HepG2 (cell line): Measurements from ENCODE around the gene FKBP5. TPM values are rescaled to one million over a fixed set of nuclear protein-coding genes. Genes with fewer than 3 reads are reported as not detected.

Experiments
- ATAC-seq: fragments of 200-7000 bp; cut with Tn5 transposase; 3 replicates; pipeline ENCODE4 v1.9.1; 2020; ENCODE audit warnings: mild to moderate bottlenecking, moderate library complexity
- BruUV-seq: library from RNA; stranded (reverse); fragments of 400-500 nt; replicated peaks from 2 replicates; lab custom pipeline; 2021; lab: Mats Ljungman, UMichigan
- CTCF ChIA-PET: fragments of 300-600 bp; formaldehyde crosslinking; extraction: SDS; loops from one replicate; lab custom pipeline; 2021; ENCODE audit warnings: low total read pairs, inconsistent platforms, low intra/inter-chr PET ratio; lab: Yijun Ruan, JAX
- POLR2A ChIA-PET: fragments of 350-600 bp; sonication (Branson Sonifier 250); formaldehyde crosslinking; loops from one replicate; lab custom pipeline; 2020; ENCODE audit warnings: antibody characterized with exemption, inconsistent platforms; lab: Yijun Ruan, JAX
- DNase-seq: peaks from one replicate; pipeline ENCODE4 v3.0.0-alpha.2; 2015; ENCODE audit warnings: low spot score
- FAIRE-seq: peaks from 3 replicates; lab custom pipeline; 2011; peaks lifted over from hg19 to GRCh38; lab: Jason Lieb, UNC
- H2AFZ ChIP-seq: one replicate; pipeline ENCODE4 v1.6.1; 2011; ENCODE audit warnings: low read length, inconsistent platforms
- H3K27ac ChIP-seq: fragments of 300-600 bp; 3 replicates; pipeline ENCODE4 v1.8.0; 2011; ENCODE audit warnings: mixed run types, mild to moderate bottlenecking, mixed read lengths, low read length, inconsistent platforms; ENCODE audit not compliant: insufficient read depth; ENCODE audit errors: extremely low read length
- H3K27me3 ChIP-seq, 2 experiments: fragments of 200-600 bp in 1 of 2; 2 replicates in 1 of 2; 3 replicates in 1 of 2; pipeline versions ENCODE4 v1.6.0 to v1.8.0; 2011; ENCODE audit warnings: low read length in 2 of 2, mild to moderate bottlenecking in 2 of 2, moderate library complexity in 2 of 2, inconsistent platforms in 1 of 2; ENCODE audit not compliant: insufficient read depth in 2 of 2, control insufficient read depth in 1 of 2
- H3K36me3 ChIP-seq, 2 experiments: fragments of 200-600 bp in 1 of 2; replicated peaks in 1 of 2; 2 replicates in 1 of 2; 3 replicates in 1 of 2; pipeline versions ENCODE4 v1.5.1 to v1.8.0; 2011; ENCODE audit warnings: low read length in 2 of 2, inconsistent platforms in 1 of 2; ENCODE audit not compliant: insufficient read depth in 2 of 2, control insufficient read depth in 1 of 2
- H3K4me1 ChIP-seq: 2 replicates; pipeline ENCODE4 v1.5.1; 2012; ENCODE audit warnings: low read length, inconsistent platforms; ENCODE audit not compliant: insufficient read depth
- H3K4me2 ChIP-seq: 2 replicates; pipeline ENCODE4 v1.6.0; 2011; ENCODE audit warnings: low read depth, low read length, inconsistent platforms
- H3K4me3 ChIP-seq, 3 experiments: fragments of 200-600 bp in 1 of 3; sonication (generic), shearing (Covaris generic) in 1 of 3; replicated peaks in 1 of 3; 2 replicates each; pipeline ENCODE4 v1.5.1; 2011 to 2016; ENCODE audit warnings: low read length in 3 of 3, inconsistent platforms in 2 of 3, low read depth in 2 of 3, mild to moderate bottlenecking in 2 of 3, control low read depth in 1 of 3, mixed read lengths in 1 of 3; ENCODE audit not compliant: insufficient read depth in 1 of 3
- H3K79me2 ChIP-seq: one replicate; pipeline ENCODE4 v1.6.1; 2011; ENCODE audit warnings: low read length, inconsistent platforms; ENCODE audit not compliant: insufficient read depth
- H3K9ac ChIP-seq: 2 replicates; pipeline ENCODE4 v1.6.0; 2011; ENCODE audit warnings: mild to moderate bottlenecking, low read depth, low read length, inconsistent platforms; ENCODE audit not compliant: insufficient read depth
- H3K9me3 ChIP-seq: 2 replicates; pipeline ENCODE4 v1.5.1; 2012; ENCODE audit warnings: mild to moderate bottlenecking, low read length
- H4K20me1 ChIP-seq: 2 replicates; pipeline ENCODE4 v1.6.0; 2011; ENCODE audit warnings: inconsistent platforms, mild to moderate bottlenecking, low read length, moderate library complexity; ENCODE audit not compliant: insufficient read depth
- SNAPC4 ChIP-seq: sonication (generic); formaldehyde crosslinking; IDR thresholded peaks from 2 replicates; pipeline ENCODE4 v1.4.0; 2020; ENCODE audit warnings: mild to moderate bottlenecking, missing genetic modification reagents
- ZNF530 ChIP-seq: sonication (generic); formaldehyde crosslinking; IDR thresholded peaks from 2 replicates; pipeline ENCODE4 v1.5.0; 2020; ENCODE audit warnings: low read depth, mild to moderate bottlenecking, missing genetic modification reagents
- WGBS: methylation state at CpG from one replicate; pipeline ENCODE4 v1.1.6; 2017; ENCODE audit warnings: low lambda C conversion rate; 5-methylcytosine and 5-hydroxymethylcytosine counted together
- in situ Hi-C: cut with HindIII; loops from 2 replicates; pipeline ENCODE4 v1.10.0; 2017; ENCODE audit warnings: low pct_unique_long_range_greater_than_20kb; ENCODE audit not compliant: extremely low pct_ligation_motif_present
- intact Hi-C: fragments of 100-400 bp; cut with micrococcal nuclease; formaldehyde crosslinking; loops from one replicate; pipeline ENCODE4 v1.10.0; 2022; ENCODE audit not compliant: unreplicated experiment
- polyA plus RNA-seq, 8 experiments: library from polyadenylated mRNA; depleted of rRNA in 3 of 8; stranded (reverse) in 7 of 8; unstranded in 1 of 8; fragments of >200 nt; fragmentation: Illumina TruSeq in 4 of 8; extraction: Trizol in 4 of 8; gene quantifications; 2 replicates each; pipeline versions ENCODE4 v1.2.1 to v1.2.3, GENCODE V29; 2011 to 2016; ENCODE audit warnings: low read depth in 4 of 8, missing spikeins in 1 of 8, mixed read lengths in 1 of 8; ENCODE audit not compliant: insufficient read depth in 1 of 8
- total RNA-seq, 5 experiments: library from RNA; depleted of rRNA; stranded (reverse); fragments of >200 nt; fragmentation: Illumina TruSeq; extraction: Trizol; gene quantifications; 2 replicates each; pipeline ENCODE4 v1.2.3, GENCODE V29; 2016; ENCODE audit warnings: low read depth in 1 of 5

Gene FKBP5
- total and polyA plus RNA-seq, 2 of the 13 experiments (the other 11 are each of a cell fraction or from before 2014, with no cell fraction given): 8.0 to 17.4 TPM

GRCh38 chr6:35669451-35670045 lies 19.2 kb downstream of the FKBP5 start:
- no peak overlapping the region for H3K4me3 ChIP-seq
- H3K27me3 ChIP-seq: no peaks in the 10 kb centered on the region
- ChIA-PET POLR2A (interaction anchor here (1.0 kb wide), 1 partner anchor 20 kb away, joined by 3 read pairs; no protein-coding TSS in a partner anchor), CTCF (no interaction called here)
- H4K20me1 ChIP-seq: no peaks in the 10 kb centered on the region
- no peak overlapping the region for H3K9ac ChIP-seq
- FAIRE-seq (no peak), DNase-seq (no peak), ATAC-seq (no peak)
- H3K4me2 ChIP-seq: no peak overlapping the region
- H3K27ac ChIP-seq: no peak overlapping the region
- WGBS: 93% methylated on average over 1 of the region's 1 CpG
- no peak for TF ChIP-seq SNAPC4 (CRISPR knock-in tag)
- no peak for TF ChIP-seq ZNF530 (CRISPR knock-in tag)
- in situ Hi-C loops (no loop called here), intact Hi-C loops (no loop called here)
- no peaks in the 10 kb centered on the region for H3K9me3 ChIP-seq
- no TSS peak for BruUV-seq
- H3K36me3 ChIP-seq: peaks cover 0 to 2% of the 10 kb centered on the region in 2 experiments; a peak in 1 of 5 replicates
- peaks cover 39% of the 10 kb centered on the region for H3K79me2 ChIP-seq
- no peak overlapping the region for H2AFZ ChIP-seq
- H3K4me1 ChIP-seq: peaks cover 7% of the 10 kb centered on the region; the same call in 1 of the 2 replicates
